ENCODE measurements around the gene LRP1B. TPM values are rescaled to one million over a fixed set of nuclear protein-coding genes. Genes with fewer than 3 reads are reported as not detected.

The LRP1B gene
- total RNA-seq, 2 experiments from 2014 or later, result not detected

DNA sequence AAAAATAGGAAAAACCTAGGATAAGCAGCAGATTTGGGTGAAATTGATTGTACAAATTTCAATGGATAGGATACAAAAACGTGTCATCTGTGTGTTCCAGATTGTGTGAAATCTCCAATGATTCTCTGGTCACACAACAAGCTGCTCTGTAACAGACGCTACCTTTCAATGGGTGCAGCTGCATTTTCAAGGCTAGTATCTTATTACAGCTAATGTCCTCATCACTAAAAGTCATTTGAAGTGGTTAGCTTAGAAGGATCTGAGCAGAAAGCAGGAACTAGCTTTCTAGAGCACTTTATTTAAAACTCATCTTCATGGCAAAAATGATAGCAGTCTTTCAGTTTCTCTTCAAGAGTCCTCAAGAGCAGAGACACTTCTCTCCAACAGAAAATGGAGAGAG lies 364.6 kb downstream of the LRP1B start:
- ChIA-PET POLR2A (no interaction called here), CTCF (no interaction called here)
- DNase-seq (no peak), ATAC-seq (no peak)
- no peak overlapping the region for H3K4me3 Mint-ChIP-seq
- no peaks in the 10 kb centered on the region for H3K36me3 Mint-ChIP-seq (ENCODE audit: low read depth)
- no peak overlapping the region for H3K27ac Mint-ChIP-seq
- peaks cover 8% of the 10 kb centered on the region for H3K9me3 Mint-ChIP-seq (ENCODE audit: insufficient read depth)
- no peaks in the 10 kb centered on the region for H3K27me3 Mint-ChIP-seq (ENCODE audit: low read depth)
- H3K4me1 Mint-ChIP-seq (ENCODE audit: low read depth), result no peaks in the 10 kb centered on the region

DNA sequence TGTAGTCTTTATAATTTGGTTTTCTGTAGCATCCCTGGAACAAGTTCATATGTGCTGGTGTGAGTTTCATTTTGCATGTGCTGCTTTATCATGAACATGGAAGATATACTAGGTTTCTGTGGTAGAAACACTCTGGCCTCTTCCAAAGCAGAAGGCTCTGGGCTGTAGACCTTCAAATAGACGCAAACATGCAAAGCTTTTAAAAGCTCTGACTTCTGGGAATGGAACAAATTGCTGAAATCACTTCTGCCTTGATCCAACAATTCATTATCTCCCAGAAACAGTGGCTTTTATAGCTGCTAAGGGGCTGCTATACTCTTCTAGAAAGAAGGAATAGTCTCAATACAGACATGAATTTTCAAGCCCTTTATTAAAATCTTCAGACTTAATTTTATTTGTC lies 382.2 kb downstream of the LRP1B start:
- no peaks in the 10 kb centered on the region for H3K27me3 Mint-ChIP-seq (ENCODE audit: low read depth)
- CTCF ChIA-PET, result no interaction called here
- DNase-seq, result no peak
- no peaks in the 10 kb centered on the region for H3K4me1 Mint-ChIP-seq (ENCODE audit: low read depth)
- ATAC-seq, result no peak
- H3K9me3 Mint-ChIP-seq (ENCODE audit: insufficient read depth), result no peaks in the 10 kb centered on the region
- H3K4me3 Mint-ChIP-seq, result no peak overlapping the region
- H3K27ac Mint-ChIP-seq, result no peak overlapping the region
- POLR2A ChIA-PET, result no interaction called here
- no peaks in the 10 kb centered on the region for H3K36me3 Mint-ChIP-seq (ENCODE audit: low read depth)

DNA sequence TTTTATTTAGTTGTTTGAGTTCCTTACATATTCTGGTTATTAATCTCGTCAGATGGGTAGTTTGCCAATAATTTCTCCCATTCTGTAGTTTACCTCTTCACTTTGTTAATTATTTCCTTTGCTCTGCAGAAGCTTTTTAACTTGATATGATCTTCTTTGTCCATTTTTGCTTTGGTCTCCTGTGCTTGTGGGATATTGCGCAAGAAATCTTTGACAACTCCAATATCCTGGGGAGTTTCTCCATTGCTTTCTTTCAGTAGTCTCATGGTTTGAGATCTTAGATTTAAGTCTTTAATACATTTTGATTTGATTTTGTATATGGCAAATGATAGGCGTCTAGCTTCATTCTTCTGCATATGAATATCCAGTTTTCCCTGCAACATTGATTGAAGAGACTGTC lies 389.2 kb downstream of the LRP1B start:
- ChIA-PET POLR2A (no interaction called here), CTCF (no interaction called here)
- H3K4me1 Mint-ChIP-seq (ENCODE audit: low read depth), result no peaks in the 10 kb centered on the region
- H3K36me3 Mint-ChIP-seq (ENCODE audit: low read depth), result no peaks in the 10 kb centered on the region
- DNase-seq, result no peak
- no peak overlapping the region for H3K27ac Mint-ChIP-seq
- H3K27me3 Mint-ChIP-seq (ENCODE audit: low read depth), result no peaks in the 10 kb centered on the region
- no peak overlapping the region for H3K4me3 Mint-ChIP-seq
- no peaks in the 10 kb centered on the region for H3K9me3 Mint-ChIP-seq (ENCODE audit: insufficient read depth)
- no peak for ATAC-seq

DNA sequence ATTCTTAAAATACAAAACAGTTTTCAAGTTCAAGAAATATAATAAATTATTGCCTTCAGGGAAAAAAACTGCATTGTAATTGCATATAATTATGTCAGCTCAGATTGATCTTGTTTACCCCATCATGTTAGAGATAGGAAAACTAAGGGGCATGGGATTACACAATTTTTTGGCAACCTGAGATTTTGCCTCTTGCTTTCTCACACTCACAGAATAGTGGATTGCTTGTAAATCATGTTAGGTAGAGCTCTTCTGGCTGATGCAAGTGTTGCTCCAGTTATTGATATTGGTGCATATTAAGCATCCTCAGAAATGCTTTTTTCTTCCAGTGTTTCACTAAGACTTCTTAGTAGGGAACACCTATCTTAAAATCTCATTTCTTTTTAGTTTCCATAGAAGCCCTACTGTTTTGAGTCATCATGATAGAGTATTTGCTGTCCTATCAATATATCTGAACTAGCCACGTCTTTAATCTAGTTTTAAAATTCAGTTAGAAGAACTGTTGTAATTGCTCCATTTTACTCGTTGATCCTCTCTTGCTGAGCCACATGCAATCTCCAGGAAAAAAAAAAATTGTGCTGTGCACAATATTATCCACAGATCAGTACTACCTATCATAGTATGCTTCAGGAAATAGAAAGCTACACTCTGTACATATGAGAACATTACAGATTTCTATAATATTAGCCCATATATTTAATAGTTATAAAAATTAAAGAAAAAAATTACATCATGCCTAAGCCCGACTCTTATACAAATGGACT lies 393.1 kb downstream of the LRP1B start:
- peaks cover under 1% of the 10 kb centered on the region for H3K9me3 Mint-ChIP-seq (ENCODE audit: insufficient read depth)
- H3K4me3 Mint-ChIP-seq, result no peak overlapping the region
- no peaks in the 10 kb centered on the region for H3K36me3 Mint-ChIP-seq (ENCODE audit: low read depth)
- DNase-seq, result no peak
- no peaks in the 10 kb centered on the region for H3K4me1 Mint-ChIP-seq (ENCODE audit: low read depth)
- H3K27me3 Mint-ChIP-seq (ENCODE audit: low read depth), result no peaks in the 10 kb centered on the region
- CTCF ChIA-PET, result no interaction called here
- H3K27ac Mint-ChIP-seq, result no peak overlapping the region
- POLR2A ChIA-PET, result no interaction called here
- no peak for ATAC-seq

DNA sequence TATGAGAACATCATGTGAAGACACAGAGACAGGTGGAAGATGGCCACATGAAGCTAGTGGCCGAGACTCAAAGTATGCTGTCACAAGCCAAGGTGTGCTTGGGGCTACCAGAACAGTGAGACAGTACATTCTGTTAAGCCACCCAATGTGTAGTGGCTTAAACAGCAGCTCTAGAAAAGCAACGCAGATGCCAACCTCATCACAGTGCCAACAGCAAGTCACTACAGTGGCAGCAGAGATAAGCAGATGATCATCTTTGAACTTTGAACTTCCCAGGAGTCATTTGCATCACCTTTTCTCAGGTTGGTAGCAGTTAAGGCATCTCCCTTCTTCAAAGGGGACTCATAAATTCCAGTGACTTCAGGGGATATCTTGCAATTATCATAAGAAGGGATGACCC lies 394.4 kb downstream of the LRP1B start:
- Mint-ChIP-seq H3K9me3 (ENCODE audit: insufficient read depth) (peaks cover 8% of the 10 kb centered on the region), H3K27ac (no peak overlapping the region), H3K36me3 (ENCODE audit: low read depth) (no peaks in the 10 kb centered on the region), H3K4me3 (no peak overlapping the region), H3K27me3 (ENCODE audit: low read depth) (no peaks in the 10 kb centered on the region), H3K4me1 (ENCODE audit: low read depth) (no peaks in the 10 kb centered on the region)
- DNase-seq, result no peak
- POLR2A ChIA-PET, result no interaction called here
- no peak for ATAC-seq
- CTCF ChIA-PET, result no interaction called here

DNA sequence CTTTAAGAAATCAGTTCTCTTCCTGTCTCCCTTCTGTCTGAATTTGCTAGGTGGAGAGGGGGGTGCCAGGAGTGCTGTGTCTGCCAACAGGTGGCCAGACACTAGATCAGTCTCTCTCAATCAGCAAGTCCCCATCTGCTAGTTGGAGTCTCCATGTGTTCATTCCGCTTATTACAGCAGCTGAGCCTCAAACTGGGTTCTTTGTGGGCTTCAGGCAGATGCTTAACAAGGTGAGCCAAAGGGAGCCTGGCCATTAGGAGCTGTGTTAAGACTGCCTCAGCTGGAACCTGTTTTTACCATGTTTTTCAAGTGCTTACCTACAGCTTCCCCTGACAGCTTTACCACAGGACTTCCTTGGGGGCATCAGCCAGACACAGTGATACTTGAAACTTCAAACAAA lies 401.9 kb downstream of the LRP1B start:
- Mint-ChIP-seq H3K27ac (no peak overlapping the region), H3K9me3 (ENCODE audit: insufficient read depth) (peaks cover 13% of the 10 kb centered on the region), H3K27me3 (ENCODE audit: low read depth) (no peaks in the 10 kb centered on the region), H3K36me3 (ENCODE audit: low read depth) (no peaks in the 10 kb centered on the region), H3K4me1 (ENCODE audit: low read depth) (no peaks in the 10 kb centered on the region), H3K4me3 (no peak overlapping the region)
- POLR2A ChIA-PET, result no interaction called here
- no peak for DNase-seq
- CTCF ChIA-PET, result no interaction called here
- no peak for ATAC-seq

DNA sequence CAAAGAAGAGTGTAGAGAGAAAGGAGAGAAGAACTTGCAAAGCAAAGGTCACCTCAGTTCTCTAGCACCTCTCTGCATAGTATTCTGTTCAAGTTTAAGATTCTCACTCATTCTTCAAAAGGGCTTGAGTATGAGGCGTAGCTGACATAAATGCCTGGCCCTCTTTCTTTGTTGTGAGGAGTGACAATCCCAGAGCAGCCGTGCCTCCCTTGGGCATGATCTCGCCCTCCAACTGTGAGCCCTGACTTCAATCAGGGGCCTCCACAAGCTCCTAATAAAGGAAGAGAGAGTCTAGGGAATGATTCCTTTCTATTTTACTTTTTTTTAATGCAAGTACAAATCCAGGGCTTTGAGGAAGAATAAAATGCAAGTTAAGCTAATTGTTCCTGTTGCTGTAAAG lies 402.7 kb downstream of the LRP1B start:
- ChIA-PET POLR2A (no interaction called here), CTCF (no interaction called here)
- DNase-seq (no peak), ATAC-seq (no peak)
- Mint-ChIP-seq H3K4me1 (ENCODE audit: low read depth) (no peaks in the 10 kb centered on the region), H3K27me3 (ENCODE audit: low read depth) (no peaks in the 10 kb centered on the region), H3K9me3 (ENCODE audit: insufficient read depth) (peaks cover 13% of the 10 kb centered on the region), H3K27ac (no peak overlapping the region), H3K4me3 (no peak overlapping the region), H3K36me3 (ENCODE audit: low read depth) (no peaks in the 10 kb centered on the region)

DNA sequence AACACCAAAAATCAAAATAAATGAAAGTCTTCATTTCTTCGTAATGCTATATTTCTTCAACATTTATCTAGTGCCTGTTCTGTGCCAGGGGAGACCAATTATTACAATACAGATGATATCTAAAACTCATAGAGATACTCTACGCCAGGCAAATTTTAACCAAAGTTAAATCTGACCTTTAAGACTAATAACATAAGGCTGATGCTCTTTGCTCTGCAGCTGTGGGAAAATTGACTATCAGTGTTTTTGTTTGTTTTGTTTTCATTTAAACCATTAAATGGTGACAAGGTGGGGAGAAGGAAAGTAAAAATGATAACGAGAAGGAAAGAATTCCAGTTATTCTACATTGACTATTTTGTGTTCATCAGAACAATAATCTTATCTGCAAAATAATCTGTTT lies 406.4 kb downstream of the LRP1B start:
- no peak overlapping the region for H3K27ac Mint-ChIP-seq
- H3K9me3 Mint-ChIP-seq (ENCODE audit: insufficient read depth), result peaks cover 14% of the 10 kb centered on the region
- ATAC-seq (no peak), DNase-seq (no peak)
- ChIA-PET POLR2A (no interaction called here), CTCF (no interaction called here)
- H3K36me3 Mint-ChIP-seq (ENCODE audit: low read depth), result no peaks in the 10 kb centered on the region
- no peaks in the 10 kb centered on the region for H3K4me1 Mint-ChIP-seq (ENCODE audit: low read depth)
- no peaks in the 10 kb centered on the region for H3K27me3 Mint-ChIP-seq (ENCODE audit: low read depth)
- H3K4me3 Mint-ChIP-seq, result no peak overlapping the region

DNA sequence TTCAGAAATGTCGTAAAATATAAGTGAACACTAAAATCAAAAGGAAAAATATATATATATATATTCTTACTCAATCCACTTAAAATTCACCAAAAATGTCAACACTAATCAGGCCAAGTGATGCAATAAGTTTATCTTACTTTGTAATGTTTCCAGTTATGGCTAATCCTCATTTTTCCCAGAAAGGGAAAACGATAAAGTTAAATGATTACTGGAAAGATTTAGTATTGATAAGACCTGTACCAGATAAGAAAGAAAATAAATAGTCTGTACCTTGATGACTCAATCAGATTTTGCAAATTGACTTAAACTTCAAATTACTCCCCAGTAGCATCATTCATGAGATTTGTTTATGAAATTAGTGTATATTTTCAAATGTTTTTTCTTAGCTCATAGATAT lies 407.0 kb downstream of the LRP1B start:
- H3K4me1 Mint-ChIP-seq (ENCODE audit: low read depth), result no peaks in the 10 kb centered on the region
- ChIA-PET POLR2A (no interaction called here), CTCF (no interaction called here)
- no peak for DNase-seq
- H3K9me3 Mint-ChIP-seq (ENCODE audit: insufficient read depth), result peaks cover 14% of the 10 kb centered on the region
- H3K36me3 Mint-ChIP-seq (ENCODE audit: low read depth), result no peaks in the 10 kb centered on the region
- no peak overlapping the region for H3K27ac Mint-ChIP-seq
- H3K27me3 Mint-ChIP-seq (ENCODE audit: low read depth), result no peaks in the 10 kb centered on the region
- no peak overlapping the region for H3K4me3 Mint-ChIP-seq
- ATAC-seq, result no peak

DNA sequence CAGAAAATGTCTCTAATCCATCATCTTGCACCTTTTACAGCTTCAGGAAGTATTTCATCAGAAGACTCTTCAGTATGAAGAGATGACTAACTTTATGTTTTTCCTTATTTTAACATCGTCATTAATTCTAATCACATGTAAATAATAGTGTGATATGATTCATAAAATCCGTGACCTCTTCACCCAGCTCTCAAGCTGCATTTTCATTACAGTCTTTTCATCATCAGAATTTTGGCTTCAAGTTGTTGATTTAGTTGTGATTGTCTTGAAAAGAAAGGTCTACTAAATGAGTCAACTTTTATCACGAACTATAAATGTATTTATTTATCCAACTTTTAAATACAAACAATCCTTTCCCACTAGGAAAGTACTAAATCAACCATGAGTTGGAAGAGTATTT lies 410.3 kb downstream of the LRP1B start:
- ATAC-seq (no peak), DNase-seq (no peak)
- Mint-ChIP-seq H3K4me1 (ENCODE audit: low read depth) (no peaks in the 10 kb centered on the region), H3K36me3 (ENCODE audit: low read depth) (no peaks in the 10 kb centered on the region), H3K27me3 (ENCODE audit: low read depth) (no peaks in the 10 kb centered on the region), H3K27ac (no peak overlapping the region), H3K4me3 (no peak overlapping the region), H3K9me3 (ENCODE audit: insufficient read depth) (peaks cover 9% of the 10 kb centered on the region)
- ChIA-PET CTCF (no interaction called here), POLR2A (no interaction called here)

DNA sequence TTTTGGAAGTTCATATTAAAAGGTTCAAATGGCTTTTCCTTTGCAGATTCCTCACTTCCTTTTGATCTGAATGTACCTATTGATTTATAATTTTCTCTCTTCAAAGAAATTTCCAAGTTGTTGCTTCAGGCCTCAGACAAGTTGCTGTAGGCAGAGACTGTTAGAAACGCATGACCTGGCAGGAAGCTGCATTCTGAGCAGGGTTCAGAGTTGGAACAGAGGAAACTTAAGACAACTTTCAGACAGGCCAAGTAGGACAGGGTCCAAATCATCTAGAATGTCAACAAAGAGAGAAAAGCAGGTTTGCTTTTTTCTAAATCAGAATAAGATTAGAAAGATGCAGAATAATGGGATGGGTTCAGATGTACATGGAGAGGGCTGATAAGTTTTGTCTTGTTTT lies 416.3 kb downstream of the LRP1B start:
- POLR2A ChIA-PET, result no interaction called here

DNA sequence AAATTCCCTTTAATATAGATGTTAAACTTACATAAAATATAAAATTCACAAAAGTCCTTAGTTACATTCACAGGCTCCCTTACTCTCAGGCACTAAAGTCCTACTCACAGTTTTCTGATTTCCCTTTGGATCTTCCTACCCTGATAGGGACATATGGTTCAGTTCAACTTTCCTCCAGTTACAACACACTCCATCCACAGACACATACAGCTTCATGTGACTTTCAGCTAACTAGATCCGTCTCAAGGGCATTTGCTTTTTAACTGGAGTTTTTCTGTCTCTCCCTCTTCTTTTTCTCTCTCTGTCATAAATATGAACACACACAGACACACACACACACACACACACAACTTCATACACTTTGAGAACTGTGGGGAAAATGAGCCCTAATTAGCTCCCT lies 419.2 kb downstream of the LRP1B start:
- Mint-ChIP-seq H3K4me3 (no peak overlapping the region), H3K27ac (no peak overlapping the region), H3K9me3 (ENCODE audit: insufficient read depth) (no peaks in the 10 kb centered on the region), H3K36me3 (ENCODE audit: low read depth) (no peaks in the 10 kb centered on the region), H3K4me1 (ENCODE audit: low read depth) (no peaks in the 10 kb centered on the region), H3K27me3 (ENCODE audit: low read depth) (no peaks in the 10 kb centered on the region)
- DNase-seq, result no peak
- ChIA-PET POLR2A (no interaction called here), CTCF (no interaction called here)
- ATAC-seq, result no peak

More for the DNA sequence above, 416.3 kb downstream of the LRP1B start:
- Mint-ChIP-seq H3K27me3 (ENCODE audit: low read depth) (no peaks in the 10 kb centered on the region), H3K4me1 (ENCODE audit: low read depth) (no peaks in the 10 kb centered on the region), H3K36me3 (ENCODE audit: low read depth) (no peaks in the 10 kb centered on the region), H3K9me3 (ENCODE audit: insufficient read depth) (no peaks in the 10 kb centered on the region), H3K27ac (no peak overlapping the region), H3K4me3 (no peak overlapping the region)
- DNase-seq (no peak), ATAC-seq (no peak)
- CTCF ChIA-PET, result no interaction called here

DNA sequence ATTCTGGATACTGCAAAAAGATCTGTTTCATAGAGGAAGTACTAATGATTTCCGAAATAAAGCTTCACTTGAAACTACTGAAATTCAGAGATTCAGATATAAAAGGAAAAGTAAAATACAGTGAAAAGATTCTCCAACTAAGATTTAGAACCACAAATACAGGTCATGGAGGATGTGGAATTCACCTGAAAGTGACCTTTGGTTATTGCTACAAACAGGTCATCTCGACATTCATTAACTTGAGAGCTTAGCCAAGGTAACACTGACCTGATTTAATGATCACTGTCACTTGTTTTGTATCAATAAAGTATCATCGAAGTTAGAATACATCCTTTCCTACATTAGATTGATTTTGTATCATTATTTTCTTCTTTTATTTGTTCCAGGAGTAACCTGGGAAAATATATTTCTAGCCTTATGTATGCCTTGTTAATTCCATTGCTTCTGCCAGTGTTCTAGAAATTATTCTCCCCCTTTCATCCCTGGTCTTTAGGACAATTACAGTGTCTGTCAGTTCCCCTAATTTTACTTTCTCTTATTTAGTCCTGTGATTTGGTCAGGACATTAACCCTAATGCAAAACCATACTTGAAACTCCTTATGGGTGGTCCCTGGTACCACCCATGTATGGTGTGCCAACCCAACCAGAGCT lies 420.1 kb downstream of the LRP1B start:
- POLR2A ChIA-PET, result no interaction called here
- Mint-ChIP-seq H3K4me1 (ENCODE audit: low read depth) (no peaks in the 10 kb centered on the region), H3K36me3 (ENCODE audit: low read depth) (no peaks in the 10 kb centered on the region), H3K4me3 (no peak overlapping the region), H3K27me3 (ENCODE audit: low read depth) (no peaks in the 10 kb centered on the region), H3K27ac (no peak overlapping the region), H3K9me3 (ENCODE audit: insufficient read depth) (no peaks in the 10 kb centered on the region)
- DNase-seq (no peak), ATAC-seq (no peak)
- CTCF ChIA-PET, result no interaction called here

Data from activated CD8-positive, alpha-beta T cell treated with anti-CD3 and anti-CD28 coated beads, Interleukin-2, amount 10 ng/mL, durations not matched to agents 7 days and 5 days (primary cell).